Kidney glomerular epithelial cell (primary cell): ENCODE results near the gene CORO2A.
"Not testable (repeated sequence)": the region's sequence is repeated elsewhere in the genome, so short reads cannot be mapped to it uniquely, and the experiment has no call there.

Experiments
- DNase-seq: peaks from one replicate; lab custom pipeline; 2025; lab: John Stamatoyannopoulos, UW

Gene CORO2A

GRCh38 chr9:98142182-98142907 lies 50.1 kb downstream of the CORO2A start:
- DNase-seq, result no peak

DNA sequence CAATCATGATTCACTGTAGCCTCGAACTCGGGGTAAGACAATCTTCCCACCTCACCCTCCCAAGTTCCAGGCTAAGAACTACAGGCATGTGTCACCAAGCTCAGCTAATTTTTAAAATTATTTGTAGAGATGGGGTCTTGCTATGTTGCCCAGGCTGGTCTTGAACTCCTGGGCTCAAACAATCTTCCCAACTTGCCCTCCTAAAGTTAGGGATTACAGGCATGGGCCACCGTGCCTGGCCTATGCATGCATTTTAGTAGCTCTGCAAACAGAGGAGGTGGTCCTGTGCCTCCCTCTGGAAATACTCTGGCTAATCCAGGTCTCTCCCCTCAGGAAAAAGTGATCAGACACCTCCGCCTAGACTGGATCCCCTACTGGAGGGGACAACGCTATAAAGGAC lies 51.9 kb downstream of the CORO2A start:
- DNase-seq, result no peak

DNA sequence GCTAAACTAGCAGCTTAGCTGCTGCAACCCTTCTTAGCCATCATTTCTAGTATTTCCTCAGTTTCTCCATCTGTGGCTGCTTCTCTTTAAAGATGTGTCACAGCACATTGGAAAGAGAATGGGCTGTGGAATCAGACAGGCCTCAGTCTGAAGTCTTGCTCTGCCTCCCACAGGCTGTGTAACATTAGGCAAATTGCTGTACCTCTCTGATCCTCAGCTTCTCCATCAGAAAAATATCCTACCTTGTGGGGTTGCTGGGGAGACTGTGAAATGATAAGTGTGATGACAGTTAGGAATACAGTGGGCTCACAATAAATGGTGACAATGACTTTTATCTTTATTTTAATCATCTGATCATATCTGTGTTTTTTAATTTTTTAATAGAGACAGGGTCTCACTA lies 55.9 kb downstream of the CORO2A start:
- DNase-seq, result no peak

GRCh38 chr9:98135938-98136337 lies 56.5 kb downstream of the CORO2A start:
- no peak for DNase-seq

DNA sequence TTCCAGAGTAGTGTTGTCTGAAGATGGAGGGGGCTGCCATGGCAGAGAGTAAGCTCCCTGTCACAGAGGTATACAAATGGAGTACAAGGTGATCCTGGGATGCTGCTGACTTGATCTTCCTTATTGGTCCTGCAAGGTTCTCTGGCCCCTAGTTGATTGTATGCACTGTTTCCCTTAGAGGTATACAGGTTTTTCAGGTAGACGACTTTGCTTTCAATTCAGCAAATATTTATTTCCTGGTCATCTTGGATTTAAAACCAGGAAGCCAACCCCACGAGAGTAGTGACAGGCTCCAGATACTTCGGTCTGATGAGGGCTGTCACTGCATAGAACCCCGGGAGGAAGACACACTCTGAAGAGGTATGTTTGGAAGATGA lies 56.9 kb downstream of the CORO2A start:
- no peak for DNase-seq

DNA sequence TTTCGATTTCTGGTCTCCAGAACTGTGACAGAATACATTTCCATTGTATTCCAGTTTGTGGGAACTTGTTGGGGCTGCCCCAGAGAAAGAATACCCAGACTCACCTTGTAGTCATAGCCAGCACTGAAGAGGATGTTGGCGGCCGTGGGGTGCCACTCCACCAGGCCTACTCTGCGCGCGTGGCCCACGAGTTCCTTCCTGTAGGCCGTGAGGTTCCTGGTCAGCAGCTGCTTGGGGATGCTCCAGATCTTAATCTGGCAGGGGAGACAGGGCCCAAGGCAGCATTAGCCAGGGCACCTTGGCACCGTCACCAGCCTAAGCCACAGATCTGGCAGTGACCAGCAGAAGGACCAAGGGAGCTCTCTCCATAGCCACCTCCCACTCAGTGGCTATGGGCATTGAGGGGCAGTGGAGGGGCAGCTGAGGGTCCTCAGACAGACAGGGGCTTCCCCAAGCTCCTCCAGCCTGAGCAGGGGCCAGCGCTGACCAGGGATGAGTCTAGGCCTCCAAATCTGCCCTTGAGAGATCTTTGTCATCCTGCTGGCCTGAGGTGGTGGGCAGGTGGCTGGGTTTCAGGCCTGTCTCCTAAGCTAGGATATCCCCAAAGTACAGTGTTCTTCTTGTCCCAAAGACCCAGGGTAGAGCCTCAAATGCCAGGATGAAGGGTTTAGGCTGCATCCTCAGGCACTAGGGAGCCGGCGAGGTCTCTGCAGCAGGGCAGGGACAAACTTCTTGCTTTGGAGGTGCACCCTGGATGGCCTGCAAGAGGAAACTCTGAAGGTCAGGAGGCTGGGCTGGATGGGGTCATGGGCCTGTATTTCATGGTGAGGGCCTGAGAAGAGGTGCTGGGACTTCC lies 57.5 kb downstream of the CORO2A start:
- DNase-seq, result no peak

DNA sequence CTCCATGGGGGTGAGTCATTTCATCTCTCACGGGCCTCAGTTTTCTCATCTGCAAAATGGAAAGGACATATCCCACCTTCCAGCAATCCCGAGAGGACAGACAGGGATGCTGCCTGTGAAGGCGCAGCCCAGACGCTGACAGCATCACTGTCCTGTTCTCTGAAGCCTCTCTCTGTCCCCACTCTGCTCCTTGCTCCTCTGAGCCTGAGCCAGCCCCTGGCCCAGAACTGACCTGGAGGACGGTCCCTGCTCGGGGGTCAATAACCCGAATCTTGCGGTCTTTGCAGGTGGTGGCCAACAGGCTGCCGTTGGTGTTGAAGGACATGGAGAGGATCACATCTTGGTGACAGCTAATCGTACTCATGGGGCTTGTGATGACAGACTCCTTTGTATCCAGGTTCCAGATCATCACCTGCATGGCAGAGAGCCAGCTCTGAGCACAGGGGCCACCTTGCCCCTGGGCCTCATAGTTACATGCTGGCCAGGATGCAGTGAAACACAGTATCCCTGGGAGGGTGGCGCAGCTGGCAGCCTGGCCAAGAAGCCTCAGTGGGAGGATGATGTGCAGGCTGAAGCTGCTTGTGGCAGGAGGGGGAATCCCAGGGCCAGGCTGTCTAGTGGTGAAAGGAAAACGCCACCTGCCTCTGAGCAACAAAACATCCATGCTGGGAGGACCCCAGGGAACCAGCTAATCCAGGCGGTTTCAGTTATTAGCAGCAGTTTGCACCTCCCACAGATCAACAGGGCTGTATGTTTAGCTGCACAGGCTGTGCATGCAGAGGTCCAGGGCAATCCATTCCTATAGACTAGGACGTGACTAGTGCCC lies 59.4 kb downstream of the CORO2A start:
- DNase-seq, result no peak

DNA sequence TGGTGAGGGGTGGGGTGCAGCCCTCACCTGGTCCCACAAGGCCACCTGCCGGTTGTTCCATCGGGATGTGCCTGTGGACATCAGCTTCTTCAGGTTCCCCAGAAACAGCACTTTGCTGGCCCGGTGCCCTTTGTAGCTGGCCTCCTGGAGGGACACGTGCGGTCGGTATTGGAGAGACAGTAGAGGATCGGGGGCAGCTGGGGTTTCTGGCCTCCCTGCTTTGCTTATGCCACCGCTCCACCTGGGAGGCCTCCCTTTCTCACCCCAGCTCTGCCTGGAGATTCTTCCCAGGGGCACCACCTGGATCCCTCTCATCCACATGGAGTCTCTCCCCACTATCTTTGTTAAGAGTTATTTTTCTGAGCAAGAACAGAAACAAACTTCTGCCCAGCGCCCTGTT lies 60.3 kb downstream of the CORO2A start:
- DNase-seq, result no peak

DNA sequence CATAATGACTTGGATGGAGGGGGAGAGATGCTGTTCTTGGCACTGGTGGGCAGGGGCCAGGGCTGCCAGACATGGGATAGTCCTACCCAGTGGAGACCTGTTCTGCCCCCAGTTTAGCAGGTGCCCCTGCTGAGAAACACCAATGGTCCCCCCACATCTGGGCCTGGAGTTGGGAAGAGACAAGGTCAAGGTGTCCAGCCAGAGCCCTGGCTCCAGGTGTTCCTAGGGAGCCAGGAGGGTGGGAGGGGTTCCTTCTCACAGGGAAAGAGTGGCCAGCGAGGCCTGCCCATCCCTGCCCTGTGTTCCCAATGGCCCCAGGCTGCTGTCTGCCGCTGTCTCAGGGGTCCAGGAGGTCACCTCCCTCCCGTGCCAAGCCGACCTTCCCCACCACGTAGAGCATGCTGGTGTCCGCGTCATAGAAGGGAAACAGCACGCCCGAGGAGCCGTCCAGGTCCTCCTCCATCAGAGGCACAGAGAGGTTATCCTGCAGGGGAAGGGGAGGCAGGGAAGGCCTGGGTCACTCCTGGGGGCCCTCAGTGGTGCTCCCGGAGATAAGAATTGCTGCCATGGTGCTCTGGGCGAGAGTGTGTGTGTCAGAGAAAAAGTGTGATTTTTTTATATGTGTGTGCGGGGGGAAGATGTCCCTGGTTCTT lies 61.7 kb downstream of the CORO2A start:
- DNase-seq, result no peak

DNA sequence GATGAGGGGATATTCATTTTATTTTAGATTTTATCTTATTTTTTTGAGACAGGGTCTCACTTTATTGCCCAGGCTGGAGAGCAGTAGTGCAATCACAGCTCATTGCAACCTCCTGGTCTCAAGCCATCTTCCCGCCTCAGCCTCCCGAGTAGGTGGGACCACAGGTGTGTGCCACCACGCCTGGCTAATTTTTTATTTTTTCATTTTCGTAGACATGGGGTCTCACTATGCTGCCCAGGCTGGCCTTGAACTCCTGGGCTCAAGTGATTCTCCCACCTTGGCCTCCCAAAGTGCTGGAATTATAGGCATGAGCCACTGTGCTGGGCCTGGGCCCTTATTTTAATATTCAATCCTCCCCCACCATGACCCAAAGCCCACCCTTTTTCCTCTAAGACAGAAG lies 62.4 kb downstream of the CORO2A start:
- DNase-seq, result not testable (repeated sequence)

DNA sequence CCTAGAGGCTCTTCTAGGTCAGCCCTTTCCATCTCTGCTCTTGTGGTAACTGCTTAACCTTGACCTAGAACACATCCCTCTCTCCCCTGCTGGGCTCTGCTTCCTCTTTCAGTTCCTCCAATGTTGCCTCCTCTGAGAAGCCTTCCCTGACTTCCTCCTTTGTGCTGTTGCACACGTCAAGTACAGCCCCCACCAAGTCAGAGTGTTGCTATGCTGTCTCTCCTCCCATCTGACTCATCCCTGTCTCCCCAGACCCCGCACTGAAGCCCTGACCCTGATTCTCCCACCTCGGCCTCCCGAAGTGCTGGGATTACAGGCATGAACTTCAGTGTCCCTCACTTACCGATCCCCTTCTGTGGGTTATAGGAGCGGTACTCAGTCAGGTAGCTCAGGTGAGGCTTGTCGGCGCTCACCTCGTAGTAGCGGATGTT lies 63.0 kb downstream of the CORO2A start:
- DNase-seq, result no peak

- DNase-seq, result no peak
Observed at GRCh38 chr9:98128316-98128715, 64.1 kb downstream of the CORO2A start.

DNA sequence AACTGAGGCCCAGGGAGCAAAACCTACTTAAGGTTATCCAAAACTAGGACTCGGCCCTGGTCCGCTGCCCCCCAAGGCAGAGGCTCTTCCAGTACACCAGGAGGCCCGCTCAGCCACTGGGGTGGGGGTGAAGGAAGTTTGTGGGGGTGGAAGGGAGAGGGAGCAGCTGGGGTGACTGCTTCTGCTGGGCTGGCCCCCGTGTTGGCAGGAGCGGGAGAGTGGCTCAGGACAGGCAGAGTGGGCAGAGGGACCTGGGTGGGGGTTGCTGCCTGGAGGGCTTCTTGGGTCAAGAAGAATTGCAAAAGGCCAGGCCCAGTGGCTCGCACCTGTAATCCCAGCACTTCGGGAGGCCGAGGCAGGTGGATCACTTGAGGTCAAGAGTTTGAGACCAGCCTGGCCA lies 65.2 kb downstream of the CORO2A start:
- no peak for DNase-seq

DNA sequence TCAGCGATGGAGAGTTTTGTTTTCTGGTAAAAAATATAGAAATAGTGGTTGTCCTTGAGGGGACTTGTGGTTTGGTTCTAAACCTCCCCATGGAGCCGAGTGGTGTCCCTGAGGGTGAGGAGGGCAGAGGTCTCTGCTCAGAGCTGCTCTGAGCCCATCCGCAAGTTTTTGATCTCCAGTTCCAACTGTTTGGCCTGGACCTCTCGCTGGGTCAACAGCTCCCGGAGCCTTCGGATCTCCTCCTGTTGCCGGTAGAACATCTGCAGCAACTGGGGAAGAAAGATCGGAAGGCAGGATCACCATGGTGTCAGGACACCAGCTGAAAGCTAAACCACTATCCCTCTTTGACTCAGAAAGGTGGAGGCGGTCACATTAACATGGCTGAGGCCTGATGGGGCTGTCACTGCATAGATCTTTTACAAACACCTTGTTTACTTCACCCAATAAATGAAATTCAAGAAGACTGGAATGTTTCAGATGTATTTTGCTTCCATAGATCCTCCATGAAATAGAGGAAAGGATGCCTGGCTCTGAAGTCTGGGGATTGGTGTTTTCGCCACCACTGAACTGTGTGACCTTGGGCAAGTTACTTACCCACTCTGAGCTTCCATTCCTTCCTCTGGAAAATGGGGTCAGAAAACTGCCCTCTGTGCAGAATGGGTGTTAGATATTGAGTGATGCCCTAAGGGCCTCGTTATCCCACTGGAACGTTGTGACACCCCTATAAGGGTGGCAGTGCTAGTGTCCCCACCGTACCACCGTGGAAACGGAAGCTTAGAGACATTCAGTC lies 67.6 kb downstream of the CORO2A start:
- DNase-seq, result no peak

GRCh38 chr9:98124091-98124490 lies 68.3 kb downstream of the CORO2A start:
- not testable (repeated sequence) for DNase-seq

DNA sequence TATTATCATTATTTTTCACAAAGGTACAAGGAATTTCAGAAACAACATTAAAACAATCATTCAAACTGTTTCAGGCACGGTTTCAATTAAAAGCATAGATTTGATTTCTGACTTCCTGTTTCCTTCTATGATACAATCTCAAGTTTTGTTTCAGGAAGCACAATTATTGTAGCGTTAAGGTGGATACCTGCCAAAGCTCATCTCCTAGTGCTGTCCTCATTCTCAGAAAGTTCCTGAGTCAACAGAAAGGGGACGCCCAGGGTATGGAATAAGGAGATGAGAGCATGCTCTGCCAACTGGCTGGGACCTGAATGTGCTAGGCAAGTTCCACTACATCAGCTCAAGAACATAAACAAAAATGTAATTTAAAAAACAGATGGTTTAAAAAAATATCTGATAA lies 71.4 kb downstream of the CORO2A start:
- DNase-seq, result peak; percentile 50

DNA sequence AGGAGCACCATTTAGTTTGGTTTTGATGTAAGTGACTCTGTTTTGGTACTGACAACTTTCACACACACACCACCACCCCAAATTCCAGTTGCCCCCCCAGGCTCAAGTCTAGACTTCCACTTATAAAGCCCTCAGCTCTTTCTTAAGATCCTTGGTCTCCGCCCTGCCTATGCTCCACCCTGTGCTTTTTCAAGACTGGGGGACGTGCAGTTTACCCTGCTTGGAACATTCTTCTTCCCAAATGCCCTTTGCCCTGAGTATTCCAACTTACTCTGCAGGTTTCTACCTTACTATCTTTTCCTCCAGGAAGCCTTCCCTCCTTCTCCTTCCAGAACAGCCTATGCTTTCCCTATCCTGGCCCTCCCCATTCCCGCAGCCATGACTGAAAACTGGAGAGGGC lies 72.0 kb downstream of the CORO2A start:
- no peak for DNase-seq

GRCh38 chr9:98118640-98119601 lies 73.5 kb downstream of the CORO2A start, which contains the start of gene TRIM14:
Gene TRIM14, minus strand, starts transcription at chr9:98119222. Its CDS starts 34 bp downstream, at chr9:98119188.
- DNase-seq, result no peak

- no peak for DNase-seq
Observed at GRCh38 chr9:98117984-98118639, 74.3 kb downstream of the CORO2A start.
